GM18909 (cell line): ENCODE measurements around the gene NRN1L.
"Not testable (repeated sequence)": the region's sequence is repeated elsewhere in the genome, so short reads cannot be mapped to it uniquely, and the experiment has no call there.

Source experiments
- ATAC-seq: cut with Tn5 transposase; IDR thresholded peaks from one replicate; pipeline ENCODE4 v1.9.1; 2021; ENCODE audit warnings: mild to moderate bottlenecking; ENCODE audit not compliant: unreplicated experiment, poor library complexity

NRN1L gene

DNA sequence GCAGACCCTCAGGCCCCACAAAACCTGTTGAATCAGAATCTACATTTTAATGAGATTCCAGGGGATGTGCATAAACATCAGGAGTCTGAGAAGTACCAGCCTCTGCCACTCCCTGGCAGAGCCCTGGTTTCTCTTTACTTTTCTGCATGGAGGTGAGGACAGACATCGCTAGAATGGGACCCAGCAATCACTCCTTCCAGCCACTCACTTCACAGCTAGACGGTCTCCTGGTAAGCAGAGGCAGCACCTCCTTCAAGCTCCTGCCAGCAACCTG, 30.7 kb downstream of the NRN1L start:
- ATAC-seq, result not testable (repeated sequence)

DNA sequence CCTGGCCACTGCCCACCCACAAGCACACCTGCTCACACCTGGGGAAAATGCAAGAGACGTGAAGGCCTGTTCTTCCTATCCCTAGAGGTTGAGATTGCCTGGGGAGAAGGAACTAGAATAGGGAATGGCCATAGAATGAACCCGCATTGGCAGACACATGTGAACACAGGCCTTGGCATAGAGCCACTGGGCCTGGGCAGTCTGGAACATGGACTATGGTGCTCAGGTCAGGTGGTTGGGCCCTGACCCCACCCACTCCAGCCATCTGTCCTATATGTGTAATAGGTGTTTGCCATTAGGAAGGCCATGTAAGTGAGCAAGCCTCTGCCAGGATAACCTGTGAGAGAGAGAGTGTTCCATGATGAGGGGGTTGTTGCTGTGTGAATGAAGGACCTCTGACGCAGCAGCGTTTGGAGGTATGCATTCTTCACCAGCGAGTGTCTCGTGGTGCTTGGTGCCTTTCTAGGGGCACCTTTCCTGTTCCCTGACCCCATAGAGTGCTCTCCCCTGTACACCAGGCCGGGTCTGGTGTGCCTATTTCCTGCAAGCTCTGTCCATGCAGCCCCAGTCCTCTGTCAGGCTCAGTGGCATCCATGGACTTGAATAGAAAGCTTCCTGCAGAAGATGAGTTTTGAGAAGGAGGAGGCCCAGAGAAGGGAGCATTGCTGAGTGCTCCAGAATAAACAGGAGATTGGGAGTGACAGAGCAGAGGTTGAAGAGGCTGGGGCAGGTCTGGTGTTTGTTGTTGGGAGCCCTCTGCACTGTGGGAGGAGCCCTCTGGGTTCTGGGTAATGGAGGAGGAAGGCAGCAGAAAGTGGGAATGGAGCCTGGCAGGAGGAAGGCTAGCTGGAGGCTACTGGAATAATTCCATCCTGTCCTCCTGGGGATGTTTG, 31.4 kb downstream of the NRN1L start:
- ATAC-seq, result no peak

DNA sequence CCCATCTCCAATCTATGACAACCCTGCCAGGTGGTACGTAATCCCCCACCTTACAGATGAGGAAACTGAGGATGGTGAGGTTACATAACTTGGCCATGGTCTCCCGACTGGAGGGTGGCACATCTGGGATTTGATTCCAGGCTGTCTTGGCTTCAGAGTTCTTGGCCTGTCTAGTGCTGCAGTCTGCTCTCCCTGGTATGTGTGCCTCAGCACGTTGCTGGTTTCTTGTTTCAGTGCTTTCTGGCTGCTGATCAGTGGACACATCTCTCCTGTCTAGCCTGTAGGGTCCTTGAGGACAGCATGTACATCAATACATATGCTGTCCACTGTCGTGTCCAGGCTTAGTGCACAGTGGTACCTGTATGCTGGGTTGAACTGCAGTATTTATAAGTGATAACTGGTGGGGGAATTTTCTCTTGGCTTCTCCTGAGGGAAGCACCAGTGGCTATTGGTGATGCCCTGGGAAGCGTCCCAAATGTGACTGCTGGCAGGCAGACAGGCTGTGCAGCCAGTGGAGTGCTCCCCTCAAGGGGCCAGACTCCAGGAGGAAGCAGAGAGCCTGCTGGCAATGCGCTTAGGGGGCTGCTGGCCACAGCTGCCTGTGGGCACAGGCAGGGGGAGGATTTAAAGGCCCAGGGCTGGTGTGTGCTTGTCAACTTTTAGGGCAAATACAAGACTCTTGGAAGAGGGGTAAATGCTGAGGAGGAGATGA, 32.6 kb downstream of the NRN1L start:
- no peak for ATAC-seq

DNA sequence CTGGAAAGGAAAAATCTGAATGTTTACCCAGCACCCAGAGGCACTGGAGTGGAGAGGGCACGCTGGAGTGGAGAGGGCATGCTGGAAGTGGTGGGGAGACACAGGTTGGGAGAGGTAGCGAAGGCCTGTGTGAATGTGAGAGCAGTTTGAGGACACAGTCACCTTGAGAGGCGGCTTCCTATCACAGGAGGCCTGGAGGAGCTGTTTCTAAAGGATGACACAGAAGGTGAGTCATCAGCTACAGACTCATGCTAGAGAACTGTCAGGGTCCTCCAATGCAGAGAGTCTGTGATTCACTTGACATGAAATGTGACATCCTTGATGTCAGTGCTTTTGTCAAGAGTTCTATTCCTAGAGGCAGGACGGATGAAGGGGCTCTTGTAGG, 33.2 kb downstream of the NRN1L start:
- no peak for ATAC-seq

DNA sequence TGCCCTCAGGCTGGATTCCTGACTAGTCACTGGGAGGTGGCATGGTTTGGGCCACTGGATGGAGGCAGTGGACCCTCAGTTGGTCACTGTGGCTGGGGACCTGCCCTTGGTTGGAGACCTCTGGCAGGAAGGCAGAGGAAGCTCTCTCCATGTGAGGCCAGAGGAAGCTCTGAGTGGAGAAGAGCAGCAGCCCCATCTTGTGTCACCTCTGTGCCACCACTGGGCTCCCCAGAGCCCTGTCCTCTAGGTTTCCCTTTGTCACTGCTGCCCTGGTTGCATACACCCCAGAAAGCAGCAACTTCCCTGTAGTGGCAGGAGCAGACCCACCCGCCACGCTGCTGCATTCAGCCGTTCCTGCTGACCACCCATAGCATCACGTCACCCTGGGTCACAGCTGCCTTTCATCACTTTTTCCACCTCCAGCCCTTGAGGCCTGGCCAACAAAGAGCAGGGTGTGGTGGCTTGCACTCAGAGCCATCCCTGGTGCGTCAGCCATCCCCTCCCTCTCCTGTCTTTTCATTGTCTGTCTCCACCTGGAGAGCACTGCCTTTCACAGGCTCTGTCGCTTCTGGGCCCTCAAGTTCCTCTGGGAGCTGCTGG, 35.0 kb downstream of the NRN1L start:
- ATAC-seq, result no peak

DNA sequence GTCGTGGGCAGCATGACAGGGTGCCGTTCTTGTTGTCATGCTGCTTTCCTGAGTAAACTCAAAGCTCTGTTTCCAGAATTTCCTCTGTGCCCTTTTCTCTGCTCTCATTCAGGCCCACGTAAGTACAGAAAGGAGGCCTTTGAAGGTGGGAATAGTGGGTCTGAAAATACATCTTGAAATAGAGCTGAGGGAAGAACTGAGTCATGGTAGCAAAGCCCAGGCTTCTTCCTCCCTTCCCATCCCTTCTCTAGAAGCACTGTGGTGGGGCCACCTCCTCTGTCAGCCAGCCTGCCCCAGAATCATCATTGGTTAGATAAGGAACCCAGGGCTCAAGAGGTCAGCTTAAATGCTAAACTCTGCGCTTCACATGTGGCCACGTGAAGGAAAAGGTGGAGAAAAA, 37.5 kb downstream of the NRN1L start:
- ATAC-seq, result no peak

DNA sequence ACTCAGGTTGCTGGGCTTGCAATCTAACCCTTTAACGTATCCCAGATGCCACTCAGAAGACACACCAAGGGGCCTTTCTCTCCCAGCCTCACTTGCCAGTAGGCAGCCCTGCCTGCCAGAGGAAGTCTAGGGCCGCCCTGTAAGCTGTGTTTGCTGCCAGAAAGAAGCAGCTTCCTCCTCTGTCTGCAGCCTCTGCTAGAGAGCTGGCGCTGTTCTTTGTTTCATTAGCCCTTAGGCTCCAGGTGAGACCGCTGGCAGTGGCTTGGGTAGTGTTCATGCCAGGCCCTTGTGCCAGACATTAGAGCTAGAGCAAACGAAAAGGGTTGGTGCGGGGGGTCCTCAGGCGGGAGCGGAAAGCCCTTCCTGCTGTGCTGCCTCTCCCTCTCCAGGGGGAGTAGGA, 38.1 kb downstream of the NRN1L start:
- no peak for ATAC-seq

DNA sequence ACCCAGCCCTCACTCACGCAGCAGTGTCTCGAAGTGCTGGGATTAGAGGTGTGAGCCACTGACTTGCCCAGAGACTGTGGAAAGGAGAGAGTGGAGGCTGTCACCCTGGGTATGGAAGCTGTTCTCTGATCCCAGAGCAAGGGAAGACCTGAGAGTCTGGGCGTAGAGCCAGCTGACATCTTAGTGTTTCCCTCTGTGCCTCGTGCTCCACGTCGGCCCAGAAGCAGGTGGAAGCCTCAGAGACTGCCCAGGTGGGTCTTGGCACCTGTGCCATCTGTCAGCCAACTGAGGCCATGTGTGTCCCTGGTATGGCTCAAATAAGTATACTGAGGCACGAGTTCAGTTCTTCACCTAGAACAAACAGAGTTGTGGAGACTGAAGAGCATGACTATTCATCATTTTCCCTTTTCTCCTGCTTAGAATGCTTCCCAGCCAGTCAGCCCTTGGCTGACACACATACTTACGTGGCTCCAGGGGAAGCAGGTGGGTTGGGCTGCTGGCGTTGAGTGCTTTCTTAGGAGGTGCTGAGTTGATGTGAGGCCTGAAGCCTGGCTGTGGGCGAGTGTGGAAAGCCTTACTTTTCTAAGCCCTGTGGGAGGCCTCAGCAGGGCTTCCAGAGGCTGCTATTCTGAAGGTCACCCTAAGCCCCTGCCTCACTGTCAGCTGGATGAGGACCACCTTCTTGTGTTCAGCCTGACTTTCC, 38.9 kb downstream of the NRN1L start:
- ATAC-seq, result no peak

DNA sequence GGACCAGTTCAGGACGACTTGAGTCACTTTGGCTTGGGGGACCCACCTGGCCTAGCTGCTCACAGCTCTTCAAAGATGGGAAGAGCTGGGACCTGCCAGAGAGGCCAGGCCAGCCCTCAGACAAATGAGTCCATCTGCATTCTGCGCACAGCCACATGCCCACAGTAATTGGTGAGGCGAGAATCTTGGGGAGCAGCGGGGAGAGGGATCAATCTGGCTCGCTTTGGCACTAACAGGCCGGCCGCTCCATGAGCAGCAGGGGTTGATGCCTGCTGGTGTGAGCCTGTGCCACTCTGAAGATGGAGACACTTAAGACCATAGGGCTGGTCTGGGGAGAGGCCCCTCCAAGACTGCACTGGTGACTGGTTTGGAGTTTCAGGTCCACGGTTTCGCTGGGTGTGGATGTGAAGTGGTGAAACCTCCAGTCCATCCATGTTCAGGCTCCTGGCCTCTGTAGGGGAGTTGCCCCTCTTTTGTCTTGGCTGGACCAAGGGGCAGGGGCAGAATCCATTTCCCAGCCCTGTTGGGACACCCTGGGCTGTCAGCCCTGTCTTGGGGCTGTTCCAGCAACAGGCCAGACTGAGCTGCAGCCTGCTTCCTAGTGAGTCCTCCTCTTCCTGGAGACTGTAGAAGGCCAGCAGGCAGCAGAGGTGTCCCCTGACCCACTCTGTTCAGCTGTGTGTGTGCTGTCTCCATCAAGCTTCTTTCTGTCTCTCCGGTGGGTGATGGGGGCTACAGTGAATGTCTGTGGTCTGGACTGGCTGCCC, 39.6 kb downstream of the NRN1L start:
- ATAC-seq, result no peak

DNA sequence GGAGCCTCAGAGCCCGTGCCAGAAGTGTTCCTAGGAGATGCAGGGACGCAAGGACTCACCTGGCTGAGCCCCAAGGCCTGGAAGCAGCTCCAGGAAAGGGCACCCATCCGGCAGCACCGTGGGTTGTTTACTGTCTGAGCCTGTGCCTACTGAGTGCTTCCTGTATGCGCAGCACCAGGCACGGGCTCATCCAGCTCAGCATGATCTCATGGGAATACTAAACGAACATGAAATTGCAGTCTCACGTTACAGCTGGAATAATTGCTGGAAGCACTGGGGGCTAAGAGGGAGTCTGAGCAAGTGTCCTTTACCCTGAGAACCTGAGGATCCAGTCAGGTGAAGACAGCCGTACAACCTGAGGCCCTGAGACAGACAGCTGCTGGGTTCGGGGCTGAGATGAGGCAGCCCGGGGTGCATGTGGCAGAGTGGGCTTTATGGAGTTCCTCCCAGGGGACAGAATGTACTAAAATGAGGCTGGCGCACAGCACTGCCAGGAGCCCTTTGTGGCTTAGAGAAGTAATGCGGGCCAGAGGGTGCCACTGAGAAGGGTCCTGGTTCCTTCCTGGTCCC, 41.6 kb downstream of the NRN1L start:
- no peak for ATAC-seq

DNA sequence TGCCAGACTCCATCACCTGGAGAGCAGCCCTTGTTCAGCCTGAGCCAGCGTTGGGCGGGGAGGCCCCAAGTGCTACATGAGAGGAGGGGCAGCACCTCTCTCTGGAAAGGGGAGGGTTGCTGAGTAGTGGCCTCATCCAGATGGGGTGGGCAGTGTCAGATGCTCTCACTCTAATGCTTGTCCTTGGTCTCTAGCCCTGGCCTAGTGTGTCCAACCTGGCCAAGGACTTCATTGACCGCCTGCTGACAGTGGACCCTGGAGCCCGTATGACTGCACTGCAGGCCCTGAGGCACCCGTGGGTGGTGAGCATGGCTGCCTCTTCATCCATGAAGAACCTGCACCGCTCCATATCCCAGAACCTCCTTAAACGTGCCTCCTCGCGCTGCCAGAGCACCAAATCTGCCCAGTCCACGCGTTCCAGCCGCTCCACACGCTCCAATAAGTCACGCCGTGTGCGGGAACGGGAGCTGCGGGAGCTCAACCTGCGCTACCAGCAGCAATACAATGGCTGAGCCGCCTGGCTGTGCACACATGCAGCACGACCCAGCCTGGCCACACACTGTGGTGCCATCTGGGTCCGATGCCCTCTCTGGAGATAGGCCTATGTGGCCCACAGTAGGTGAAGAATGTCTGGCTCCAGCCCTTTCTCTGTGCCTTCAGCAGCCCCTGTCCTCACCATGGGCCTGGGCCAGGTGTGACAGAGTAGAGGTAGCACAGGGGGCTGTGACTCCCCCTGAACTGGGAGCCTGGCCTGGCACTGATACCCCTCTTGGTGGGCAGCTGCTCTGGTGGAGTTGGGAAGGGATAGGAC, 42.7 kb downstream of the NRN1L start:
- ATAC-seq, result no peak

DNA sequence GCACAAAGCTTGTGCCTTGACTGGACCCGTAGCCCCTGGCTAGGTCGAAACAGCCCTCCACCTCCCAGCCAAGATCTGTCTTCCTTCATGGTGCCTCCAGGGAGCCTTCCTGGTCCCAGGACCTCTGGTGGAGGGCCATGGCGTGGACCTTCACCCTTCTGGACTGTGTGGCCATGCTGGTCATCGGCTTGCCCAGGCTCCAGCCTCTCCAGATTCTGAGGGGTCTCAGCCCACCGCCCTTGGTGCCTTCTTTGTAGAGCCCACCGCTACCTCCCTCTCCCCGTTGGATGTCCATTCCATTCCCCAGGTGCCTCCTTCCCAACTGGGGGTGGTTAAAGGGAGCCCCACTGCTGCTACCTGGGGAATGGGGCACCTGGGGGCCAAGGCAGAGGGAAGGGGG, 43.5 kb downstream of the NRN1L start:
- no peak for ATAC-seq

DNA sequence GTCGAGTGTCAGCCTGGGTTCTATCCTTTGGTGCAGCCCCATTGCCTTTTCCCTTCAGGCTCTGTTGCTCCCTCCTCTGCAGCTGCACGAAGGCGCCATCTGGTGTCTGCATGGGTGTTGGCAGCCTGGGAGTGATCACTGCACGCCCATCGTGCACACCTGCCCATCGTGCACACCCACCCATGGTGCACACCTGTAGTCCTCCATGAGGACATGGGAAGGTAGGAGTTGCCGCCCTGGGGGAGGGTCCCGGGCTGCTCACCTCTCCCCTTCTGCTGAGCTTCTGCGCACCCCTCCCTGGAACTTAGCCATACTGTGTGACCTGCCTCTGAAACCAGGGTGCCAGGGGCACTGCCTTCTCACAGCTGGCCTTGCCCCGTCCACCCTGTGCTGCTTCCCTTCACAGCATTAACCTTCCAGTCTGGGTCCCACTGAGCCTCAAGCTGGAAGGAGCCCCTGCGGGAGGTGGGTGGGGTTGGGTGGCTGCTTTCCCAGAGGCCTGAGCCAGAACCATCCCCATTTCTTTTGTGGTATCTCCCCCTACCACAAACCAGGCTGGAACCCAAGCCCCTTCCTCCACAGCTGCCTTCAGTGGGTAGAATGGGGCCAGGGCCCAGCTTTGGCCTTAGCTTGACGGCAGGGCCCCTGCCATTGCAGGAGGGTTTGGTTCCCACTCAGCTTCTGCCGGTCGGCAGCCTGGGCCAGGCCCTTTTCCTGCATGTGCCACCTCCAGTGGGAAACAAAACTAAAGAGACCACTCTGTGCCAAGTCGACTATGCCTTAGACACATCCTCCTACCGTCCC, 44.1 kb downstream of the NRN1L start:
- no peak for ATAC-seq

DNA sequence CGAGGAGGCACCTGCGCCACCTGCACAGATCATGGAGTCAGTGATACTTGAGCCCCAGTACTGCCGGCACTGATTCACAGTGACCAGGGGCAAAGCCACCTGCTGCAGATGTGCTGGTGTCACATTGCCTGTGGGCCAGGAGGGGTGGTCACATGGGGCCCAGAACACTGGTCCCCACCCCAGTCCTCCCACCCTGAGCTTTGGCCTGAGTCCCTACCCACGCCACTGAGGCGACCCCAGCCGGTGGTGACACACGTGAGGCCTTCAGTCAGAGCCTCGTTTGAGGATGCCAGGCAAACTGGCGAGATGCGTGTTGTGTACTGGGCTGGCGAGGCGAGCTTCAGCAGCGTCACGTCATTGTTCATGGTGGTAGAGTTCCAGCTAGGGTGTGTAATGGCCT, 45.5 kb downstream of the NRN1L start:
- no peak for ATAC-seq

DNA sequence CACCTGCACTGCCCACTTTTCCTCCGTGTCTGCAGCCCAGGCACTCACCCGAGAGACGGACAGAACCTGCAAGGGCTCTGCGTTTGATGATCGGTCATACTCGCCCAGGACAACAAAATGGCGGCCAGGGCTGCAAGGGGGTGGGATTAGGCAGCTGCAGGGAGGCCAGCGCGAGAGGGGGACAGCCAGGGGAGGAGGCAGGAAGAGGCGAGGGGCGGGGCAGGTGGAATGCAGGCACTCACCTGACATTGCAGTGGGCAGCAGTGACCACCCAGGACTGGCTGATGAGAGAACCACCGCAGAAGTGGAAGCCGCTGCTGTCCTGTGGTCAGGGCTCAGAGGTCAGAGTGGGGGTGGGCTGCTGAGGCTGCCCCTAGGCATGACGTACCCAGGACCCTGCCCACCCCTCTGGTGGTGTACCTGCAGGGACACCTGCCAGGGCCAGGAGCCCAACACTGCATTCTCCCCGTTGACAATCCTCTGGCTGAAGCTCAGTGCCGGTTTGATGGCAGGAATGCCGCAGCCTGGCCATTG, 46.1 kb downstream of the NRN1L start:
- no peak for ATAC-seq

DNA sequence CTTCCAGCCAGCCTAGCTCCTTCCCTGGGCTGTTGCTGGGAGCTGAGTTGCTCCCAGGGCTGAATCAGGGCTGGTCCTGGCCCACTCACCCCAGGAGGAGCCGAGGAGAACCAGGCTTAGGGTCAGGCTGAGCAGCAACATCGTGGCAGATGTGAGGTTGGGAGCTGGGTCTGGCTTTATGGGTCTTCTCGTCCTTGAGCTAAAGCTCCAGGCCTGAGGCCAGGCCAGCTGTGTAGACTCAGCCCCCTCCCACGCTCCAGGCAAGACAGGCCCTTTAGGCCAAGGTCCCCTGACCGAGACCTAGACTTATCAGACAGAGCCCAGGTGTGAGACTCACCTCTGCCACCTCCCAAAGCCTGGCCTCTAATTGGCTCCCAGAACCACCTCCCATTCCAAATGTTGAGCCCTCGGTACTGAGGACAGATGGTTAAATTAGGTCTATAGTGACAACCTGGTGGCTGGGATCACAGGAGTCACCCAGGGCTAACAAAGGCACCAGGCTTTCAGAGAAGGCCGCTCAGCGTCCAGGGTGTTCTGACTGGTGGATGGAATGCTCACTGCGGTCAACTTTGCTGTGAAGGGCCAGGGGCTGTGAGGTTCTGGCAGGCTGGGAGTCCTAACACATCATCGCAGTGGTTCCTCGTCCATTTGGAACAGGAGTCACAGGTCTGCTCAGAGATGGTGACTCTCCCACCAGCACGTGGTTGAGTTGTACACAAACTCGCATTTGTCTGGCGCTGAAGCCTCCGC, 47.2 kb downstream of the NRN1L start, which contains the start of gene CTRL:
Gene CTRL (minus strand): TSS at position 151 of the 750 bp plus-strand sequence. CDS start 10 bp downstream, at position 141.
- ATAC-seq, result no peak

DNA sequence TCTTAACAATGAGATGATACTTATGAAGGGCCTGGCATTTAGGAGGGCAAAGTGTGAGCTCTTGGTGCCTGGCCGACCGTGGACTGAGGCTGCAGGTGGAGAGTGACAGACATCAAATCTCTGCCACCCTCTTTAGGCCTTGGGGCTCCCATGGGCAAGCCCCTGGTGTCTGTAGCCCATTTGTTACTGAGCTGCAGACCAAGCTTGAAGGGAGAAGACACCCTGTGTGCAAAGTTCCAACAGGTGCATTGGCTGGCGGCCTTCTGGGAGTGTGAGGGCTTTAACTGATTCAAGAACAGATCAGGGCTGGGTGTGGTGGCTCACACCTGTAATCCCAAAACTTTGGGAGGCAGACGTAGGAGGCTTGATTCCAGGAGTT, 47.8 kb downstream of the NRN1L start:
- no peak for ATAC-seq
